ENCODE measurements around the gene ATL2.

ATL2 gene

DNA sequence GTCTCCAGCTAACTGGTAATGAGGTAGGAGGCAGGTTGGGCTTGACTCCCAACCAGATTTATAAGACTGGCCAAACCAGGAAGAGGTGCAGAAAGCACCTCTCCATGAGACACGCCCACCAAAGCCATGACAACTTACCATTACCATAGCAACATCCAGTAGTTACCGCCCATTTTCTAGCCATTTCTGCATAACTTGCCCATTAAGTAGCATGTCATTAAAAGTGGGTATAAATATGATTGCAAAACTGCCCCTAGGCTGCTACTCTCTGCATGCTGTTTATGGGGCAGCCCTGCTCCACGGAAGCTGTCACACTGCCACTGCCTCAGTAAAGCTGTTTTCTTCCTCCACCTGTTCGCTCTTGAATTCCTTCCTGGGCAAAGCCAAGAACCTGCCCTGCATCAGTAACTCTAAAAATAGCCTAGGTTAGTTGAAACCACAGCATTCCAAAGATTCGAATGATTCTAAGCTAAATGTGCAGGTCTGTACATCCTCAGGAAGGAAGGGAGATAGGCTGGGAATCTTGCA is 131.9 kb downstream of the ATL2 start:
- TF ChIP-seq, protein P1, sequence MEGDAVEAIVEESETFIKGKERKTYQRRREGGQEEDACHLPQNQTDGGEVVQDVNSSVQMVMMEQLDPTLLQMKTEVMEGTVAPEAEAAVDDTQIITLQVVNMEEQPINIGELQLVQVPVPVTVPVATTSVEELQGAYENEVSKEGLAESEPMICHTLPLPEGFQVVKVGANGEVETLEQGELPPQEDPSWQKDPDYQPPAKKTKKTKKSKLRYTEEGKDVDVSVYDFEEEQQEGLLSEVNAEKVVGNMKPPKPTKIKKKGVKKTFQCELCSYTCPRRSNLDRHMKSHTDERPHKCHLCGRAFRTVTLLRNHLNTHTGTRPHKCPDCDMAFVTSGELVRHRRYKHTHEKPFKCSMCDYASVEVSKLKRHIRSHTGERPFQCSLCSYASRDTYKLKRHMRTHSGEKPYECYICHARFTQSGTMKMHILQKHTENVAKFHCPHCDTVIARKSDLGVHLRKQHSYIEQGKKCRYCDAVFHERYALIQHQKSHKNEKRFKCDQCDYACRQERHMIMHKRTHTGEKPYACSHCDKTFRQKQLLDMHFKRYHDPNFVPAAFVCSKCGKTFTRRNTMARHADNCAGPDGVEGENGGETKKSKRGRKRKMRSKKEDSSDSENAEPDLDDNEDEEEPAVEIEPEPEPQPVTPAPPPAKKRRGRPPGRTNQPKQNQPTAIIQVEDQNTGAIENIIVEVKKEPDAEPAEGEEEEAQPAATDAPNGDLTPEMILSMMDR (IDR thresholded peaks at IDR 0.05), result no peak

DNA sequence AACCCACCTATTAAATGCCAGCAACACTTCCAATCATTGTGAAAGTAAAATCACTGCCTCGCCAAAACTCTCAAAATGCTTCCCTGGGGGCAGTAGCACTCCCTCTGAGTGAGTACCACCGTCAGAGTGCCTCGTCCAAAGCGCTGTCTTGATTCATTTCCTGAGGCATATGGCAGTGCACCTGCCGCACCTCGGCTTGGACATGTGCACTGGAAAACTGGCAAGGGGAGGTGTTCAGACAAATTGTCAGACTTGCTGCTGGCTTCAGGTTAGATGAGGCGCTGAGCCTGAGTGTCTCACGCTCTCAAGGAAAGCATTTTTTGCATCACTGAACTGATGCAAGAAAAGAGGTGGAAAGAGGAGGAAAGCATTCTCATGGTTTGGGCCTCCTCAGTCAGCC is 132.8 kb downstream of the ATL2 start:
- TF ChIP-seq, protein P1 (IDR thresholded peaks at IDR 0.05), result no peak

All from LNCAP (cell line).